ENCODE measurements around the gene KRTAP5-3.

The KRTAP5-3 gene

GRCh38 chr11:1565904-1566247 is 42.4 kb downstream of the KRTAP5-3 start:
- ChIA-PET POLR2A (no interaction called here), CTCF (interaction anchor here (0.7 to 1.3 kb wide), 4 partner anchors 9 to 30 kb away, joined by 3 to 5 read pairs (median 4); no protein-coding TSS in a partner anchor)
- Histone ChIP-seq H3K9me3 (ENCODE audit: control insufficient read depth, insufficient read depth, low read depth, low read length) (no peaks in the 10 kb centered on the region), H3K36me3 (ENCODE audit: control insufficient read depth in 2 of 2, insufficient read depth in 1 of 2, low read length in 2 of 2) (peaks cover 0 to 39% of the 10 kb centered on the region in 2 experiments; a peak in 1 of 3 replicates), H3K4me1 (ENCODE audit: control insufficient read depth, insufficient read depth, low read length) (no peaks in the 10 kb centered on the region), H3K4me3 (ENCODE audit: low read depth, low read length) (no peak overlapping the region), H3K27ac (ENCODE audit: extremely low read depth, low read depth, low read length) (no peak overlapping the region)
- no peak for TF ChIP-seq ZNF521 (tag by site-specific recombination; IDR thresholded peaks at IDR 0.05)

- no peaks in the 10 kb centered on the region for H3K4me1 ChIP-seq (ENCODE audit: control insufficient read depth, insufficient read depth, low read length)
- H3K9me3 ChIP-seq (ENCODE audit: control insufficient read depth, insufficient read depth, low read depth, low read length) = no peaks in the 10 kb centered on the region
- ChIA-PET POLR2A (interaction anchor here (0.6 to 1.3 kb wide), 2 partner anchors 18 to 81 kb away, joined by 3 to 4 read pairs; no protein-coding TSS in a partner anchor), CTCF (interaction anchor here (1.1 to 2.0 kb wide), 5 partner anchors 8 to 75 kb away, joined by 3 to 18 read pairs (median 4); no protein-coding TSS in a partner anchor)
- H3K36me3 ChIP-seq (ENCODE audit: control insufficient read depth in 2 of 2, insufficient read depth in 1 of 2, low read length in 2 of 2) = peaks cover 0 to 44% of the 10 kb centered on the region in 2 experiments; a peak in 1 of 3 replicates
- H3K4me3 ChIP-seq (ENCODE audit: low read depth, low read length) = no peak overlapping the region
- TF ChIP-seq ZNF350 (tag by site-specific recombination; IDR thresholded peaks at IDR 0.05) (no peak), ZBTB11 (tag by site-specific recombination; conservative IDR thresholded peaks at IDR 0.05; ENCODE audit: low read depth) (no peak), ZNF600 (tag by site-specific recombination; IDR thresholded peaks at IDR 0.05) (0 out of 2 replicates have a peak, but pooled peaks have one; percentile 37), ZNF555 (tag by site-specific recombination; conservative IDR thresholded peaks at IDR 0.05) (no peak), ZNF214 (tag by site-specific recombination; IDR thresholded peaks at IDR 0.05; ENCODE audit: borderline replicate concordance) (no peak), ZBTB17 (tag by site-specific recombination; IDR thresholded peaks at IDR 0.05) (no peak), ZNF660 (tag by site-specific recombination; IDR thresholded peaks at IDR 0.05) (no peak), ZNF223 (tag by site-specific recombination; IDR thresholded peaks at IDR 0.05) (no peak)
- TF ChIP-seq, protein P1, sequence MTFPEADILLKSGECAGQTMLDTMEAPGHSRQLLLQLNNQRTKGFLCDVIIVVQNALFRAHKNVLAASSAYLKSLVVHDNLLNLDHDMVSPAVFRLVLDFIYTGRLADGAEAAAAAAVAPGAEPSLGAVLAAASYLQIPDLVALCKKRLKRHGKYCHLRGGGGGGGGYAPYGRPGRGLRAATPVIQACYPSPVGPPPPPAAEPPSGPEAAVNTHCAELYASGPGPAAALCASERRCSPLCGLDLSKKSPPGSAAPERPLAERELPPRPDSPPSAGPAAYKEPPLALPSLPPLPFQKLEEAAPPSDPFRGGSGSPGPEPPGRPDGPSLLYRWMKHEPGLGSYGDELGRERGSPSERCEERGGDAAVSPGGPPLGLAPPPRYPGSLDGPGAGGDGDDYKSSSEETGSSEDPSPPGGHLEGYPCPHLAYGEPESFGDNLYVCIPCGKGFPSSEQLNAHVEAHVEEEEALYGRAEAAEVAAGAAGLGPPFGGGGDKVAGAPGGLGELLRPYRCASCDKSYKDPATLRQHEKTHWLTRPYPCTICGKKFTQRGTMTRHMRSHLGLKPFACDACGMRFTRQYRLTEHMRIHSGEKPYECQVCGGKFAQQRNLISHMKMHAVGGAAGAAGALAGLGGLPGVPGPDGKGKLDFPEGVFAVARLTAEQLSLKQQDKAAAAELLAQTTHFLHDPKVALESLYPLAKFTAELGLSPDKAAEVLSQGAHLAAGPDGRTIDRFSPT (tag by site-specific recombination; IDR thresholded peaks at IDR 0.05) = peak; percentile 42; the same call in 1 of the 2 replicates
- H3K27ac ChIP-seq (ENCODE audit: extremely low read depth, low read depth, low read length) = no peak overlapping the region
These were observed 42.9 kb downstream of the KRTAP5-3 start for GRCh38 chr11:1565173-1565903.

GRCh38 chr11:1564535-1565172 is 43.6 kb downstream of the KRTAP5-3 start:
- ChIA-PET CTCF (interaction anchor here (1.1 to 2.0 kb wide), 3 partner anchors 10 to 75 kb away, joined by 3 to 18 read pairs (median 10); no protein-coding TSS in a partner anchor), POLR2A (interaction anchor here (0.6 to 1.5 kb wide), 5 partner anchors 9 to 82 kb away, joined by 3 to 6 read pairs (median 4); no protein-coding TSS in a partner anchor)
- peaks cover 0 to 50% of the 10 kb centered on the region in 2 experiments; a peak in 1 of 3 replicates for H3K36me3 ChIP-seq (ENCODE audit: control insufficient read depth in 2 of 2, insufficient read depth in 1 of 2, low read length in 2 of 2)
- H3K9me3 ChIP-seq (ENCODE audit: control insufficient read depth, insufficient read depth, low read depth, low read length) = no peaks in the 10 kb centered on the region
- H3K27ac ChIP-seq (ENCODE audit: extremely low read depth, low read depth, low read length) = no peak overlapping the region
- H3K4me3 ChIP-seq (ENCODE audit: low read depth, low read length) = no peak overlapping the region
- H3K4me1 ChIP-seq (ENCODE audit: control insufficient read depth, insufficient read depth, low read length) = no peaks in the 10 kb centered on the region
- TF ChIP-seq ZNF221 (tag by site-specific recombination; IDR thresholded peaks at IDR 0.05; ENCODE audit: borderline replicate concordance) = no peak
- peak; percentile 30 for TF ChIP-seq ZIC2 (tag by site-specific recombination; IDR thresholded peaks at IDR 0.05)
- no peak for TF ChIP-seq ZNF600 (tag by site-specific recombination; IDR thresholded peaks at IDR 0.05)
- TF ChIP-seq, protein P2, sequence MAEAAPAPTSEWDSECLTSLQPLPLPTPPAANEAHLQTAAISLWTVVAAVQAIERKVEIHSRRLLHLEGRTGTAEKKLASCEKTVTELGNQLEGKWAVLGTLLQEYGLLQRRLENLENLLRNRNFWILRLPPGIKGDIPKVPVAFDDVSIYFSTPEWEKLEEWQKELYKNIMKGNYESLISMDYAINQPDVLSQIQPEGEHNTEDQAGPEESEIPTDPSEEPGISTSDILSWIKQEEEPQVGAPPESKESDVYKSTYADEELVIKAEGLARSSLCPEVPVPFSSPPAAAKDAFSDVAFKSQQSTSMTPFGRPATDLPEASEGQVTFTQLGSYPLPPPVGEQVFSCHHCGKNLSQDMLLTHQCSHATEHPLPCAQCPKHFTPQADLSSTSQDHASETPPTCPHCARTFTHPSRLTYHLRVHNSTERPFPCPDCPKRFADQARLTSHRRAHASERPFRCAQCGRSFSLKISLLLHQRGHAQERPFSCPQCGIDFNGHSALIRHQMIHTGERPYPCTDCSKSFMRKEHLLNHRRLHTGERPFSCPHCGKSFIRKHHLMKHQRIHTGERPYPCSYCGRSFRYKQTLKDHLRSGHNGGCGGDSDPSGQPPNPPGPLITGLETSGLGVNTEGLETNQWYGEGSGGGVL (tag by site-specific recombination; IDR thresholded peaks at IDR 0.05) = no peak; the same call in 1 of the 2 replicates
- peak; percentile 81; the same call in 1 of the 2 replicates for TF ChIP-seq MEIS1 (CRISPR knock-in tag; IDR thresholded peaks at IDR 0.05; ENCODE audit: borderline replicate concordance)
- no peak for TF ChIP-seq ZNF335 (tag by site-specific recombination; conservative IDR thresholded peaks at IDR 0.05)
- peak; percentile 35; the same call in 1 of the 2 replicates for TF ChIP-seq ZBTB48 (tag by site-specific recombination; IDR thresholded peaks at IDR 0.05)
- TF ChIP-seq, protein P1 (tag by site-specific recombination; IDR thresholded peaks at IDR 0.05) = peak; percentile 14; the same call in 1 of the 2 replicates
- no peak for TF ChIP-seq ZNF830 (tag by site-specific recombination; IDR thresholded peaks at IDR 0.05; ENCODE audit: low read depth)
- TF ChIP-seq KLF1 (tag by site-specific recombination; IDR thresholded peaks at IDR 0.05) = peak; percentile 36; the same call in 1 of the 2 replicates

All from HEK293 (cell line).